Measurements from ENCODE around the gene AHDC1.

DNA sequence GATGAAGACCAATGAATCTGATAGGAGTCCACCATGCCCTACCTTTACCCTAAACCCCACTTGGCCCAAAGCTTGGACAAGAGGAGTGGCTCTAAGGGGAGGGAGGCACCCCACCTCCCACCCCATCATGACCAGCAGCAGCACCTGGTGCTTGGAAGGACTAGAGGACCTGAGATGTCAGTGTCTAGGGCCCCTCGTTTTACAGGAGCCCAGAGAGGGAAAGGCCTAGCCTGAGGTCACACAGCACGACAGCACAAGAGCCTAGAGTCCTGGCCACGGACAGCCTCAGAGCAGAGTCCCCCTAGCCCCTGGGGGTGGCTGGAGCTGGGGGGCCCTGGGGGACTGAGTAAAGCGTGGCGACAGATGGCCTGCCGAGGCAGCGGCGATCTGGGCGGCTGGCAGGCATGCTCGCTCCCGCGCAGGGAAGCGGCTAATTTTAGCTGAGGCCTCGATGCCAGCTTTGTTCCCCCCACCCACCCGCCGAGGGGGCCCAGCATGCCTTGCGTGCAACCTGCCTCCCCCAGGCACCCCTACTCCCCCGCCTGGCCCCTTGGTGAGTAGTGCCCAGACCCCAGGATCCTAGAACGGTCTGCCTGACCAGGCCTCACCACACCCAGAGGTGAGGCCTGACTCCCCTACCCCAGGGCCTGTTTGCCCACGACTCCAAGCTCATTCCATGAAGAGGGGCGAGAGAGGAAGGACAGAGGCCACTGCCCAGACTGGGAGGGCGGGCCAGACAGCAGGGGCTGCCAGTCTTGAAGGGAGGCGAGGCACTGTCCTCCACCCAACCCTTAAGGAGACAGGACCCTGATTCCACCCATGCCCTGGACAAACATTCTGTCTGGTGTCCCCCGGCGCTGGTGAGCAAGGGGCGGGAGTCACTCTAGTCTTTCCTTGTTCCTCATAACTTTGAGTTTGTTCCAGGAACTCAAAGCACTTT is 39.0 kb downstream of the AHDC1 start:
- TF ChIP-seq, protein P1, sequence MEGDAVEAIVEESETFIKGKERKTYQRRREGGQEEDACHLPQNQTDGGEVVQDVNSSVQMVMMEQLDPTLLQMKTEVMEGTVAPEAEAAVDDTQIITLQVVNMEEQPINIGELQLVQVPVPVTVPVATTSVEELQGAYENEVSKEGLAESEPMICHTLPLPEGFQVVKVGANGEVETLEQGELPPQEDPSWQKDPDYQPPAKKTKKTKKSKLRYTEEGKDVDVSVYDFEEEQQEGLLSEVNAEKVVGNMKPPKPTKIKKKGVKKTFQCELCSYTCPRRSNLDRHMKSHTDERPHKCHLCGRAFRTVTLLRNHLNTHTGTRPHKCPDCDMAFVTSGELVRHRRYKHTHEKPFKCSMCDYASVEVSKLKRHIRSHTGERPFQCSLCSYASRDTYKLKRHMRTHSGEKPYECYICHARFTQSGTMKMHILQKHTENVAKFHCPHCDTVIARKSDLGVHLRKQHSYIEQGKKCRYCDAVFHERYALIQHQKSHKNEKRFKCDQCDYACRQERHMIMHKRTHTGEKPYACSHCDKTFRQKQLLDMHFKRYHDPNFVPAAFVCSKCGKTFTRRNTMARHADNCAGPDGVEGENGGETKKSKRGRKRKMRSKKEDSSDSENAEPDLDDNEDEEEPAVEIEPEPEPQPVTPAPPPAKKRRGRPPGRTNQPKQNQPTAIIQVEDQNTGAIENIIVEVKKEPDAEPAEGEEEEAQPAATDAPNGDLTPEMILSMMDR (IDR thresholded peaks at IDR 0.05; ENCODE audit: poor library complexity) = no peak
- no peak for TF ChIP-seq EZH2 (IDR thresholded peaks at IDR 0.05; ENCODE audit: borderline replicate concordance)
